Stimulated activated CD4-positive, alpha-beta T cell treated with anti-CD3 and anti-CD28 coated beads, TNF-alpha, amount 100 ng/mL, for 48 hours (primary cell): Measurements from ENCODE around the gene FZD8.

Experiments used
- DNase-seq, 3 donors: peaks; one replicate each; pipeline ENCODE4 v3.0.0-alpha.2; 2020; ENCODE audit warnings: low read depth in 3 of 3

Gene FZD8

DNA sequence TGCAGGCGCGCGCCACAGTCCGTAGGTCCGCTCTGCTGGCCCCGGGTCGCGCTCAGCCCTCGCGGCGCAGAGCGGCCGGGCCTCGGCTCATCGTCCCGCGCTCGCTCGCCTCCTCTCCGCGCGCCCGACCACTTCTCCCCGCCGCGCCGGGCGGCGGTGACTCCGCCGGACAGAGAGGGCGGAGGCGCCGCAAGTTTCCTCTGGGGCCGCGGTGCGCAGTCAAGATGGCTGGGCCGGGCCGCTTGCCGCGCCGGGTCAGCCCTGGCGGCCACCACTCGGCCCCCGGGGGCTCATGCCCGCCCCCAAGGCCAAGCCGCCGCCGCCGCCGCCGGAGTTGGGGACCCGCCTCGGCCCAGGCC, 441 bp downstream of the FZD8 start:
- no peak for DNase-seq

- peak; percentile 17 to 40 (median 38) for DNase-seq
Measured at GRCh38 chr10:35640951-35641675, 983 bp downstream of the FZD8 start.

- no peak for DNase-seq
Measured at GRCh38 chr10:35640474-35640873, 1.6 kb downstream of the FZD8 start.

DNA sequence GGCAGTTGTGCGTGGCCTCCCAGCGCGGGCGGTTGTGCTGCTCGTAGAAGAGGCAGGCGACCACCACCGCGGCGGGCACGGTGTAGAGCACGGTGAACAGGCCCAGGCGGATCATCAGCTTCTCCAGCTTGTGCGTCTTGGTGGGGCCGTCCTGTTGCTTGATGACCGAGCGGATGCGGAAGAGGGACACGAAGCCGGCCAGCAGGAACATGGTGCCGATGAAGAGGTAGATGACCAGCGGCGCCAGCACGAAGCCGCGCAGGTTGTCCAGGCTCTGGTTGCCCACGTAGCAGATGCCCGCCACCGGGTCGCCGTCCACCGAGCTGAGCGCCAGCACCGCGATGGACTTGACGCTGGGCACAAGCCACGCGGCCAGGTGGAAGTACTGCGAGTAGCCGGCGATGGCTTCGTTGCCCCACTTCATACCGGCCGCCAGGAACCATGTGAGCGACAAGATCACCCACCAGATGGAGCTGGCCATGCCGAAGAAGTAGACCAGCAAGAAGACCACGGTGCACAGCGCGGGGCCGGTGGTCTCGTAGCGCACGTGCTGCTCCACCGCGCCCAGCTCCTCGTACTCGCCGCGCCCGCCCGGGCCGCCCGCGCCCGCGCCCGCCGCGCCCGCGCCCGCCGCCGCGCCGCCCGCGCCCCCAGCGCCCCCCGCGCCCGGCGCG, 2.2 kb downstream of the FZD8 start:
- DNase-seq: no peak

- no peak for DNase-seq
Measured at GRCh38 chr10:35639021-35639727, 2.9 kb downstream of the FZD8 start.

- no peak for DNase-seq
Measured at GRCh38 chr10:35638101-35638500, 4.0 kb downstream of the FZD8 start.

DNA sequence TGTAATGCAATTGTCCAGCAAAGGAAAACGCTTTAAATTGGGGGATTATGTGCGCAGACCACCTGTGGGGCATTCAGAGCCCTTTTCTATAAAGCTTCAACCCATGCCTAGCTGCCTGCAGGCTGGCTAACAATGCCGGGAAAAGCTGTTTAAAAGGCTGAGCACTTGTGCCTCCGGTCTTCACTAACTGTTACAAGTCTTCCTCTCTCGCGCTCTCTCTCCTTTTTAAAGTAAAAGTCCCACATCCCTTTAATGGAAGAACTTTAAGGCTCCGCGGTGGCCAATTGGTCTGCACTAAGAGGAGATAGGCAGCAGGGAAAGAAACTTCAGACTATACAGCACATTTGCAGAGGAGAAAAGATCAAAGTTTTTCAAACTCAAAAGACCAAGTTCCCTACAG, 4.6 kb downstream of the FZD8 start:
- DNase-seq: no peak

DNA sequence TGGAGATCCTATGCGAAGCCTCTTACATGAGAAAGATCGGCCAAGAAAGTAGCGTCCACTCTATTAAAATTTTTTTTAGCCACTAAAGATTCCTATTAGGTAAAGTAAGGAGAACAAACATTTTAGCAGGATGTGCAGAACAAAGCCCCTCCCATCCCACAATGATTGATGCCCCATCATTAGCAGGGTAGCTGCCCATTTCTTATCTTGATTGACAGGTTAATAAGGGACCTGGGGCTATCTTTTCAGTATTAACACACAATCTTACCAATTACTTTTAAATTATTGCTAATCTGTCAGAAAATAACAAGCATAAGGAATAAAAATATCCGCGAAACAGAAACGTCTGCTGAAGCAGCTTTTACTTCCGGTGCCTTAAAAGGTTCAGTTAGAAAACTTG, 5.1 kb downstream of the FZD8 start:
- DNase-seq: no peak

- peak in 1 of 3 donors; percentile 27 for DNase-seq
Measured at GRCh38 chr10:35635576-35635975, 6.5 kb downstream of the FZD8 start.

- DNase-seq: no peak
Measured at GRCh38 chr10:35633006-35633980, 8.8 kb downstream of the FZD8 start.

- no peak for DNase-seq
Measured at GRCh38 chr10:35632027-35632426, 10.1 kb downstream of the FZD8 start.

GRCh38 chr10:35631404-35631803, 10.7 kb downstream of the FZD8 start:
- DNase-seq: no peak

GRCh38 chr10:35626971-35627507, 15.1 kb downstream of the FZD8 start:
- DNase-seq: no peak

GRCh38 chr10:35614312-35614711, 27.8 kb downstream of the FZD8 start:
- no peak for DNase-seq

DNA sequence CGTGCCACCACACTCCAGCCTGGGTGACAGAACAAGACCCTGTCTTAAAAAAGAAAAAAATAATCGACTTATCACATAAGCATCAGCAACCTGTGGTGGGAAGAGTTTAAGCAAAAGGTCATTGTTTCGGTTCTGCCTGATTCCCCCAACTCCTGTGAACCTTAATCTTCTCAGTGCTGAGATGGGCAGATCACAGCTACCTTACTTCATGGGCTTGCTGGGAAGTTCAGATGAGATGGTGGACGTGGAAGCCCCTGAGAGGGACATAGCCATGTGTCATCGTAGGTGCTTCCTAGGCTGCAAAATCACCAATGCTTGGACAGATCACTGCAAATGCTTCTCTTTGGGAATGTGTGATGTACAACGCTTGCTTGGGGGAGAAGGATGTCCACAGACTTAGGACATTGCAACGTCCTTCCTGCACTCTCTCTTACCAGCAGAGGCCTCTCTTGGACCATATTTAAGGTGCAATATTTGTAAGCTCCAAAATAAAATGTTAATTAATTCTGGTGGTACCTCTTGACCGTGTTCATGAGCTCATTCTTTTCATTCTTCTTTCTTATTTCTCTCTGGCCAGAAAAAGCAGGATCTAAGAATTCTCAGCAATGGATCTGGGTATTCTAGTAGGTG, 28.4 kb downstream of the FZD8 start:
- no peak for DNase-seq

GRCh38 chr10:35613107-35613440, 29.0 kb downstream of the FZD8 start:
- no peak for DNase-seq

GRCh38 chr10:35612385-35613106, 29.6 kb downstream of the FZD8 start:
- DNase-seq: no peak

- no peak for DNase-seq
Measured at GRCh38 chr10:35611750-35612149, 30.3 kb downstream of the FZD8 start.

GRCh38 chr10:35608328-35608672, 33.8 kb downstream of the FZD8 start:
- no peak for DNase-seq

- DNase-seq: no peak
Measured at GRCh38 chr10:35607475-35608327, 34.4 kb downstream of the FZD8 start.
